OCI-LY3 (cell line): Measurements from ENCODE around the gene MYO15B.

ENCODE experiments used
- H2AFZ ChIP-seq: fragments of 200-600, 300-600 bp; shearing (Covaris generic); 2 replicates; pipeline ENCODE4 v1.6.0; 2014; ENCODE audit warnings: antibody characterized with exemption, low read depth, low read length
- H3K27ac ChIP-seq: fragments of 200-600, 300-600 bp; sonication (generic); 2 replicates; pipeline ENCODE4 v1.5.1; 2014; ENCODE audit warnings: mild to moderate bottlenecking, low read length, moderate library complexity, mixed read lengths
- H3K27me3 ChIP-seq: fragments of 200-600, 300-600 bp; sonication (generic); 2 replicates; pipeline ENCODE4 v1.6.1; 2014; ENCODE audit warnings: low read depth, low read length, mixed read lengths
- H3K36me3 ChIP-seq: fragments of 200-600, 300-600 bp; sonication (generic); replicated peaks from 2 replicates; pipeline ENCODE3; 2014; ENCODE audit warnings: low read depth, low read length, mixed read lengths
- H3K4me1 ChIP-seq: fragments of 300-600, 200-600 bp; sonication (generic); 2 replicates; pipeline ENCODE4 v1.6.1; 2014; ENCODE audit warnings: low read length, mixed read lengths
- H3K4me2 ChIP-seq: fragments of 200-600, 300-600 bp; sonication (generic); 2 replicates; pipeline ENCODE4 v1.6.1; 2014; ENCODE audit warnings: low read length, mixed read lengths
- H3K4me3 ChIP-seq: fragments of 300-600, 200-600 bp; sonication (generic); 2 replicates; pipeline ENCODE4 v1.5.1; 2014; ENCODE audit warnings: antibody characterized with exemption, mild to moderate bottlenecking, low read length, moderate library complexity
- H3K79me2 ChIP-seq: fragments of 300-600, 200-600 bp; shearing (Covaris generic); 2 replicates; pipeline ENCODE4 v1.6.1; 2014; ENCODE audit warnings: mild to moderate bottlenecking, low read length, mixed read lengths
- H3K9ac ChIP-seq: fragments of 300-600, 200-600 bp; shearing (Covaris generic); 2 replicates; pipeline ENCODE4 v1.6.0; 2014; ENCODE audit warnings: mild to moderate bottlenecking, low read length, moderate library complexity
- H3K9me3 ChIP-seq: fragments of 200-600, 300-600 bp; shearing (Covaris generic); 2 replicates; pipeline ENCODE4 v1.6.1; 2014; ENCODE audit warnings: low read length, mixed read lengths; ENCODE audit not compliant: insufficient read depth
- H4K20me1 ChIP-seq: fragments of 200-600, 300-600 bp; sonication (generic); 2 replicates; pipeline ENCODE4 v1.6.1; 2016; ENCODE audit warnings: low read length, mixed read lengths; ENCODE audit not compliant: insufficient read depth
- CTCF ChIP-seq: fragments of 200-600, 300-600 bp; sonication (generic); IDR thresholded peaks from 2 replicates; pipeline ENCODE4 v1.5.1; 2014; ENCODE audit warnings: antibody characterized with exemption, low read length, low read depth
- EZH2phosphoT487 ChIP-seq: fragments of 200-600 bp; shearing (Covaris generic); IDR thresholded peaks from 2 replicates; pipeline ENCODE4 v1.6.1; 2018; ENCODE audit warnings: antibody characterized with exemption, mixed run types, low read depth

Gene MYO15B

GRCh38 chr17:75547091-75547490 lies 40.5 kb upstream of the MYO15B start:
- Histone ChIP-seq H3K27me3 (no peaks in the 10 kb centered on the region), H3K9me3 (no peaks in the 10 kb centered on the region), H4K20me1 (no peaks in the 10 kb centered on the region), H3K36me3 (no peaks in the 10 kb centered on the region), H3K79me2 (no peaks in the 10 kb centered on the region), H3K27ac (no peak overlapping the region), H3K4me2 (no peak overlapping the region), H3K4me3 (no peak overlapping the region), H3K9ac (no peak overlapping the region), H2AFZ (no peak overlapping the region), H3K4me1 (peaks cover 6% of the 10 kb centered on the region; the same call in 1 of the 2 replicates)
- TF ChIP-seq CTCF (no peak), EZH2phosphoT487 (no peak)

- Histone ChIP-seq H2AFZ (no peak overlapping the region), H3K4me3 (no peak overlapping the region), H3K4me2 (no peak overlapping the region), H3K9me3 (no peaks in the 10 kb centered on the region), H3K4me1 (no peaks in the 10 kb centered on the region), H3K9ac (no peak overlapping the region), H4K20me1 (no peaks in the 10 kb centered on the region), H3K27me3 (no peaks in the 10 kb centered on the region), H3K36me3 (no peaks in the 10 kb centered on the region), H3K27ac (no peak overlapping the region), H3K79me2 (no peaks in the 10 kb centered on the region)
- TF ChIP-seq EZH2phosphoT487 (no peak), CTCF (no peak)
Measured at GRCh38 chr17:75548813-75549212, 38.8 kb upstream of the MYO15B start.

- TF ChIP-seq EZH2phosphoT487, result no peak
- no peak for TF ChIP-seq CTCF
- H3K9me3 ChIP-seq, result no peaks in the 10 kb centered on the region
- no peak overlapping the region for H3K27ac ChIP-seq
- no peak overlapping the region for H3K4me3 ChIP-seq
- H3K79me2 ChIP-seq, result no peaks in the 10 kb centered on the region
- no peak overlapping the region for H3K9ac ChIP-seq
- H4K20me1 ChIP-seq, result no peaks in the 10 kb centered on the region
- no peak overlapping the region for H2AFZ ChIP-seq
- no peak overlapping the region for H3K4me2 ChIP-seq
- no peaks in the 10 kb centered on the region for H3K36me3 ChIP-seq
- H3K4me1 ChIP-seq, result no peaks in the 10 kb centered on the region
- no peaks in the 10 kb centered on the region for H3K27me3 ChIP-seq
Measured at GRCh38 chr17:75549246-75550138, 38.1 kb upstream of the MYO15B start.

- Histone ChIP-seq H2AFZ (no peak overlapping the region), H3K27me3 (no peaks in the 10 kb centered on the region), H3K9ac (no peak overlapping the region), H3K4me1 (no peaks in the 10 kb centered on the region), H3K4me3 (no peak overlapping the region), H3K9me3 (no peaks in the 10 kb centered on the region), H3K79me2 (no peaks in the 10 kb centered on the region), H3K36me3 (no peaks in the 10 kb centered on the region), H3K4me2 (no peak overlapping the region), H3K27ac (no peak overlapping the region), H4K20me1 (no peaks in the 10 kb centered on the region)
- TF ChIP-seq CTCF, result no peak
Measured at GRCh38 chr17:75550139-75550465, 37.5 kb upstream of the MYO15B start.
